Endothelial cell of umbilical vein (primary cell): Measurements from ENCODE around the gene MRPL42.

ENCODE experiments used
- EZH2 ChIP-seq: IDR thresholded peaks from 2 replicates; pipeline ENCODE4 v1.6.1; 2012; ENCODE audit warnings: borderline replicate concordance, low read depth, mild to moderate bottlenecking, moderate library complexity, low read length, inconsistent platforms; ENCODE audit not compliant: severe bottlenecking
- FOS ChIP-seq: IDR thresholded peaks from 2 replicates; pipeline ENCODE4 v1.6.1; 2011; ENCODE audit warnings: mild to moderate bottlenecking, low read length, moderate library complexity, borderline replicate concordance; ENCODE audit not compliant: insufficient read depth
- GATA2 ChIP-seq: IDR thresholded peaks from 2 replicates; pipeline ENCODE4 v1.7.0; 2011; ENCODE audit warnings: low read depth, mild to moderate bottlenecking, moderate library complexity, mixed read lengths, low read length; ENCODE audit not compliant: insufficient read length, insufficient read depth
- JUN ChIP-seq: IDR thresholded peaks from 2 replicates; pipeline ENCODE4 v1.6.1; 2011; ENCODE audit warnings: borderline replicate concordance, low read depth; ENCODE audit not compliant: insufficient read length, insufficient read depth
- MYC ChIP-seq: IDR thresholded peaks from one replicate; pipeline ENCODE4 v1.6.1; 2011; ENCODE audit warnings: mild to moderate bottlenecking, low read depth, low read length
- POLR2A ChIP-seq: IDR thresholded peaks from 2 replicates; pipeline ENCODE4 v1.6.1; 2012; ENCODE audit warnings: low read depth, mild to moderate bottlenecking, control low read depth, low read length
- POLR2AphosphoS5 ChIP-seq: IDR thresholded peaks from 2 replicates; pipeline ENCODE4 v1.6.1; 2012; ENCODE audit warnings: low read depth, mild to moderate bottlenecking, control low read depth, low read length, moderate library complexity; ENCODE audit not compliant: insufficient read depth
- TF ChIP-seq, protein P1 (sequence below), 2 donors: IDR thresholded peaks; 1 replicate in 1 of 2; 2 replicates in 1 of 2; pipeline ENCODE4 v1.5.1; 2011; ENCODE audit warnings: low read length in 2 of 2, mild to moderate bottlenecking in 2 of 2, moderate library complexity in 2 of 2, control low read depth in 1 of 2, inconsistent platforms in 1 of 2, low read depth in 1 of 2; ENCODE audit not compliant: insufficient read depth in 1 of 2; ENCODE audit errors: extremely low read depth in 1 of 2
- TF ChIP-seq, protein P2 (sequence below): IDR thresholded peaks from 2 replicates; pipeline ENCODE4 v1.6.1; 2011; ENCODE audit not compliant: insufficient read depth, insufficient read length

DNA sequence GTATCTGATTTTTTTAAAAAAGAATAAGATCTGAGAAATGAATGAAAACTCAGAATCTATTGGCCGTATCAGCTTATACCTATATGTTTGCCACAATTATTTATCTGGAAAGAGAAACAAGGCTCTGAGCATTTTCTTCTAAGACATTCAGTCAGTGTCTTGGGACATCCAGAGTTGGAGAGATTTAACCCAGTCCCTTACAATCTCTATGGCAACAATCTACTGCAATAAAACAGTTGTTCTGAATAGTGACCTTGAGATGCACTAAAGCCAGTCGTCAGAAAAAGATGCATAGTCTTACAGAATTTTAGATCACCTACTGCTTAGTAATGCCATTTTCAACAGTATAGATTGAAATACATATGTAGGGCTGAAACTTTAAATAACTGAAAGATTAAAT, 53.1 kb downstream of the MRPL42 start:
- TF ChIP-seq JUN, result no peak
- TF ChIP-seq POLR2A, result no peak
- TF ChIP-seq, protein P1, sequence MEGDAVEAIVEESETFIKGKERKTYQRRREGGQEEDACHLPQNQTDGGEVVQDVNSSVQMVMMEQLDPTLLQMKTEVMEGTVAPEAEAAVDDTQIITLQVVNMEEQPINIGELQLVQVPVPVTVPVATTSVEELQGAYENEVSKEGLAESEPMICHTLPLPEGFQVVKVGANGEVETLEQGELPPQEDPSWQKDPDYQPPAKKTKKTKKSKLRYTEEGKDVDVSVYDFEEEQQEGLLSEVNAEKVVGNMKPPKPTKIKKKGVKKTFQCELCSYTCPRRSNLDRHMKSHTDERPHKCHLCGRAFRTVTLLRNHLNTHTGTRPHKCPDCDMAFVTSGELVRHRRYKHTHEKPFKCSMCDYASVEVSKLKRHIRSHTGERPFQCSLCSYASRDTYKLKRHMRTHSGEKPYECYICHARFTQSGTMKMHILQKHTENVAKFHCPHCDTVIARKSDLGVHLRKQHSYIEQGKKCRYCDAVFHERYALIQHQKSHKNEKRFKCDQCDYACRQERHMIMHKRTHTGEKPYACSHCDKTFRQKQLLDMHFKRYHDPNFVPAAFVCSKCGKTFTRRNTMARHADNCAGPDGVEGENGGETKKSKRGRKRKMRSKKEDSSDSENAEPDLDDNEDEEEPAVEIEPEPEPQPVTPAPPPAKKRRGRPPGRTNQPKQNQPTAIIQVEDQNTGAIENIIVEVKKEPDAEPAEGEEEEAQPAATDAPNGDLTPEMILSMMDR (IDR thresholded peaks at IDR 0.05; ENCODE audit: extremely low read depth in 1 of 2, insufficient read depth in 1 of 2, low read depth in 1 of 2, low read length in 2 of 2), result no peak
- no peak for TF ChIP-seq POLR2AphosphoS5
- TF ChIP-seq, protein P2, sequence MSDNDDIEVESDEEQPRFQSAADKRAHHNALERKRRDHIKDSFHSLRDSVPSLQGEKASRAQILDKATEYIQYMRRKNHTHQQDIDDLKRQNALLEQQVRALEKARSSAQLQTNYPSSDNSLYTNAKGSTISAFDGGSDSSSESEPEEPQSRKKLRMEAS, result no peak
- TF ChIP-seq EZH2, result no peak
- no peak for TF ChIP-seq FOS
- no peak for TF ChIP-seq MYC
- no peak for TF ChIP-seq GATA2
